Measurements from ENCODE around the gene COQ5.
"Not testable (repeated sequence)": the region's sequence is repeated elsewhere in the genome, so short reads cannot be mapped to it uniquely, and the experiment has no call there.

Gene COQ5

GRCh38 chr12:120528861-120529525, at the start of gene COQ5:
COQ5 (minus strand) TSS chr12:120529158; CDS start chr12:120529141, 17 bp downstream.
- DNase-seq (ENCODE audit: low read depth in 2 of 2, low spot score in 1 of 2): peak; percentile 56 to 68

GRCh38 chr12:120574106-120574505, 45.1 kb upstream of the COQ5 start:
- DNase-seq (ENCODE audit: low read depth in 2 of 2, low spot score in 1 of 2): no peak

GRCh38 chr12:120573560-120573959, 44.6 kb upstream of the COQ5 start:
- no peak for DNase-seq (ENCODE audit: low read depth in 2 of 2, low spot score in 1 of 2)

- DNase-seq (ENCODE audit: low read depth in 2 of 2, low spot score in 1 of 2): no peak
These were observed 42.3 kb upstream of the COQ5 start for GRCh38 chr12:120571299-120571698.

- DNase-seq (ENCODE audit: low read depth in 2 of 2, low spot score in 1 of 2): no peak
These were observed 34.5 kb upstream of the COQ5 start for GRCh38 chr12:120563495-120563894.

- DNase-seq (ENCODE audit: low read depth in 2 of 2, low spot score in 1 of 2): no peak
These were observed 33.9 kb upstream of the COQ5 start for GRCh38 chr12:120562906-120563305.

- no peak for DNase-seq (ENCODE audit: low read depth in 2 of 2, low spot score in 1 of 2)
These were observed 28.6 kb upstream of the COQ5 start for GRCh38 chr12:120557589-120557988.

- no peak for DNase-seq (ENCODE audit: low read depth in 2 of 2, low spot score in 1 of 2)
These were observed 25.7 kb upstream of the COQ5 start for GRCh38 chr12:120554678-120555077.

- no peak for DNase-seq (ENCODE audit: low read depth in 2 of 2, low spot score in 1 of 2)
These were observed 17.1 kb upstream of the COQ5 start for GRCh38 chr12:120546050-120546386.

GRCh38 chr12:120544691-120545090, 15.7 kb upstream of the COQ5 start:
- DNase-seq (ENCODE audit: low read depth in 2 of 2, low spot score in 1 of 2): no peak

GRCh38 chr12:120542166-120542565, 13.2 kb upstream of the COQ5 start:
- DNase-seq (ENCODE audit: low read depth in 2 of 2, low spot score in 1 of 2): no peak

GRCh38 chr12:120540445-120540844, 11.5 kb upstream of the COQ5 start:
- DNase-seq (ENCODE audit: low read depth in 2 of 2, low spot score in 1 of 2): no peak

GRCh38 chr12:120539303-120539702, 10.3 kb upstream of the COQ5 start:
- no peak for DNase-seq (ENCODE audit: low read depth in 2 of 2, low spot score in 1 of 2)

GRCh38 chr12:120538281-120539156, 9.6 kb upstream of the COQ5 start:
- DNase-seq (ENCODE audit: low read depth in 2 of 2, low spot score in 1 of 2): no peak

- no peak for DNase-seq (ENCODE audit: low read depth in 2 of 2, low spot score in 1 of 2)
These were observed 8.9 kb upstream of the COQ5 start for GRCh38 chr12:120537856-120538220.

- DNase-seq (ENCODE audit: low read depth in 2 of 2, low spot score in 1 of 2): no peak
These were observed 7.3 kb upstream of the COQ5 start for GRCh38 chr12:120536064-120536791.

- peak in 1 of 2 donors; percentile 3 for DNase-seq (ENCODE audit: low read depth in 2 of 2, low spot score in 1 of 2)
These were observed 6.0 kb upstream of the COQ5 start for GRCh38 chr12:120534703-120535655.

GRCh38 chr12:120534203-120534702, 5.3 kb upstream of the COQ5 start, which contains the start of gene RNF10:
RNF10 (plus strand) TSS chr12:120534356; CDS start chr12:120534812, 456 bp downstream.
- peak; percentile 38 to 47 for DNase-seq (ENCODE audit: low read depth in 2 of 2, low spot score in 1 of 2)

- no peak for DNase-seq (ENCODE audit: low read depth in 2 of 2, low spot score in 1 of 2)
These were observed 3.8 kb upstream of the COQ5 start for GRCh38 chr12:120532701-120533238.

GRCh38 chr12:120530418-120530761, 1.4 kb upstream of the COQ5 start:
- DNase-seq (ENCODE audit: low read depth in 2 of 2, low spot score in 1 of 2): not testable (repeated sequence)

Measured in stimulated activated CD8-positive, alpha-beta memory T cell treated with anti-CD3 and anti-CD28 coated beads, Interleukin-4, amount 100 ng/mL, for 1 hour (primary cell).